ENCODE measurements around the gene CEACAM18.
"Not testable (repeated sequence)": the region's sequence is repeated elsewhere in the genome, so short reads cannot be mapped to it uniquely, and the experiment has no call there.

The CEACAM18 gene

GRCh38 chr19:51478381-51479234, at the start of gene CEACAM18:
CEACAM18 (plus strand) TSS chr19:51478539.
- DNase-seq = no peak

DNA sequence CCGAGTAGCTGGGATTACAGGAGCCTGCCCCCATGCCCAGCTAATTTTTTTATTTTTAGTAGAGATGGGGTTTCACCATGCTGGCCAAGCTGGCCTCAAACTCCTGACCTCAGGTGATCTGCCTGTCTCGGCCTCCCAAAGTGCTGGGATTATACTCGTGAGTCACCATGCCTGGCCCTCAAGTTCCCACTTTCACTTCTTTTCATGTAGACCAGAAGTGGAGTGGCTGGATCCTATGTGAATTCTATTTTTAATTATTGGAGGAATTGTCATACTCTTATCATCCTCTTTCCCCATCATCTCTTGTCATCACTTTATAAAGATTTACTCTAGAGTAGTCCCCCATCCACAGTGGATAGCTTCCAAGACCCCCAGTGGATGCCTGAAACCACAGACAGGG, 48.1 kb upstream of the CEACAM18 start:
- DNase-seq = no peak

- DNase-seq = no peak
These were observed 47.2 kb upstream of the CEACAM18 start for GRCh38 chr19:51431124-51431523.

- DNase-seq = no peak
These were observed 45.3 kb upstream of the CEACAM18 start for GRCh38 chr19:51433043-51433442.

DNA sequence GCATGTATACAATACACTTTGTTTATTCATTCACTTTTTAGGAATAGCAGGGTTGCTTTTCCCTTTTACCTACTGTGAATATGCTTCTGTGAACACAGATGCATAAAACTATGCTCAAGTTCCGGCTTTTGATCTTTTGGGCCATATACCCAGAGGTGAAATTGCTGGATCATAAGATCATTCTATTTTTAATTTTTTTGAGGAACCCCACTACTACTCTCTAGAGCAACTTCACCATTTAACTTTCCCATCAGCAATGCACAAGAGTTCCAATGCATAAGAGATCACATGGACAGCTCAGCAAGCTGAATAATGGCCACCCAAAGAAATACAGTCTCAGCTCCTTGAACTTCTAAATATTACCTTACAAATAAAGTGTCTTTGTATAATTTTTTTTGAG, 43.9 kb upstream of the CEACAM18 start:
- no peak for DNase-seq

DNA sequence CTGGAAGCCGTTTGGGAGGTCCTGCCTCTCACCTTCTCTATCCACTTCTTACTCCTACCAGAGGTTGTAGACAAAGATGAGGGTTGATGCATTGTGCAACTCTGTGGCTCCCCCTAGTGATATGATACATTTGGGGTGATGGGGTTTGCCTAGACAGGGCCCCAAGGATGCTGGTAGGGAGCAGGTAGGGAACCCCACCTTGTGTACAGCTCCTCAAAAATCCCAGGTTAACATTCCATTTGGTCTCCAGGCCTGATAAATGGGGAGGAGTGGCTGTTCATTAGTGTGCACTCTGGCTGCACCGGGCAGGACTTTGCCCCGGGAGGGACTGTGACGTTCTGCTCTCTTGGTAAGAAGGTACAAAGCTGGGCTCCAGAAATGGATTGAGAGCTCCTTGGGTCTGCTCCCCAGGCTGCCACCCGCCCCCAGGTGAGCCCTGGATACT, 39.3 kb upstream of the CEACAM18 start:
- DNase-seq = no peak

DNA sequence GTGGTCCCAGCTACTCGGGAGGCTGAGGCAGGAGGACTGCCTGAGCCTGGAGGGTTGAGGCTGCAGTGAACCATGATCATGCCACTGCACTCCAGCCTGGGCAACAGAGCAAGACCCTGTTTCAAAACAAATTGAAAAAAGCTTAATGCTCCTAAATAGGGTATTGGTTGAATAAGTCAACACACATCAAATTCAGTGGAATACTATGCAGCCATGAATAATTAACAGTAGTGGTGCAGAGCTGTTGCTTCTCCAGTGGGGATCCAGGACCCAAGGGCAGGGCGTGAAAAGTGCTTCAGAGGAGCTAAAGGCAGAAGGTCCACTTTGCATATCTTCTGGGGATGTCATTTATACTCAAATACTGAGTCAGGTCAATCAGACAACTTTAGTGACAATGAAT, 38.3 kb upstream of the CEACAM18 start:
- DNase-seq = no peak

DNA sequence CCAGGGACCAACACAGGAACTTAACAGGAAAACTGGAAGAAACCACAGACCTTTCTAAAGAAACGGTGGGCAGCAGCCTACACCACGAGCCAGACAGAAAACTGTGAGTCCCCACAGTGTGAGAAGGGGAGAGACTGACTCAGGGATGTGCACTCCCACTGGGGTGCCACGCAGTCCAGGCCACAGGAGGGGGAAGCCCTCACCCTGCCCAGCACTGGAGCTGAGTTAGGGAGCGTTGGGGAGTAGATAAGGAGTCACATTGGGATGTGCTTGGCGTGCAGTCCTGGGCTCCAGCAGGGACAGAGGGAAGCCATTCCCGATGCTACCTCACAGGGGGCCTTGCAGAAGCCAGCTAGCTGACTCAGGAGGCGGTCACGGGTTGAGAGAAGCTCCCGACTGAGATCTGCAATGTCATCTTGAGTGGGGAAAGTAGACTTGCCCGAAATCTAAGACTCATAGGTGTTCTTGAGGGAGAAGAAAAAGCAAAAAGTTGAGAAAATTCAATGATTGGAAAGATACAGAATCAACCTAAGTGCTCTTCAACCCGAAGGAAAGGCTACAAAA, 37.4 kb upstream of the CEACAM18 start:
- DNase-seq = no peak

- DNase-seq = no peak
These were observed 36.6 kb upstream of the CEACAM18 start for GRCh38 chr19:51441410-51442390.

- not testable (repeated sequence) for DNase-seq
These were observed 30.8 kb upstream of the CEACAM18 start for GRCh38 chr19:51447510-51447909.

- no peak for DNase-seq
These were observed 30.3 kb upstream of the CEACAM18 start for GRCh38 chr19:51448011-51448410.

DNA sequence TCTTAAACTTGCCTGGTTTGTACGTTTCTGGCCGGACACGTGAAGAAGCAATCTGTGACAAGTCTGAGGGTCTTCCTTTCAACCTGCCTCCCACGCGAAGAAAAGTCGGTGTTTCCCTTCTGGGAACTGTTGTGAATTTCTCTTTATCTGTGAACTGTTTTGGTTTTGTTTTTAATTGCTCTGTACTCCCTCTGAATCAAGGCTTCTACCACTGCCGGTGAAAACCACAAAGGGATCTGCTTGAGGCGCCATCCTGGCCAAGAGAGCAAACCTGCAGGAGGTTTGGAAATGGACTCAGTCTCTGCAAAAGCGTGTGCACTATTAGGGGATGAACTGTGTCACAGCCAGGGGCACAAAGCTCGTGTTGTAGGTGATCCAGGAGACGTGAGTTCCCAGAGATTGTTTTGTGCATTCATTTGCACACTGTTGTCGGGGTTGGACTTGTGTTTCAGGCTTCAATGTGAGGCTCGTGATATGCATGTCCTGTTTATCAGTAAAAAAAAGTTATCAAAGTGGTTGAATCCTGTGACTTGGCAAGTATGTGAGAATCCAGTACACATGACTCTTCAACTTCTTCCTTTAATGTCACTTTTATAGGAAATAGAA, 29.8 kb upstream of the CEACAM18 start:
- no peak for DNase-seq

DNA sequence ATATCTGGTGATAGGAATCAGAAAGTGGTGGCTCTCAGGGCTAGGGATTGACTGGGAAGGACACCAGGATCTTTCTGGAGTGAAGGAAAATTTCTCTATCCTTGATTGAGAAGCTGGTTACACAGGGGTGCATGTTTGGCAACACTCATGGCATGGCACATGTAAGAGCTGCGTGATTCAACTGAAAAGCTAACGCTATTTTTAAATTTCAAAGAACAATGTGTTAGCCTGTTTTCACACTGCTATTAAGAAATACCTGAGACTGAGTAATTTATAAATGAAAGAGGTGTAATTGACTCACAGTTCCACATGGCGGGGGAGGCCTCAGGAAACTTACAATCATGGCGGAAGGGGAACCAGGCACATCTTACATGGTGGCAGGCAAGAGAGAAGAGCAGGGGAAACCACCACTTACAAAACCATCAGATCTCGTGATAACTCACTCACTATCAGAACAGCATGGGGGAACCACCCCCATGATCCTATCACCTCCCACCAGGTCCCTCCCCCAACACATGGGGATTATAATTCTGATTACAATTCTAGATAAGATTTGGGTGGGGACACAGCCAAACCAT, 27.5 kb upstream of the CEACAM18 start:
- DNase-seq = no peak

GRCh38 chr19:51456541-51457290, 21.6 kb upstream of the CEACAM18 start:
- DNase-seq = no peak

- no peak for DNase-seq
These were observed 20.9 kb upstream of the CEACAM18 start for GRCh38 chr19:51457351-51458013.

DNA sequence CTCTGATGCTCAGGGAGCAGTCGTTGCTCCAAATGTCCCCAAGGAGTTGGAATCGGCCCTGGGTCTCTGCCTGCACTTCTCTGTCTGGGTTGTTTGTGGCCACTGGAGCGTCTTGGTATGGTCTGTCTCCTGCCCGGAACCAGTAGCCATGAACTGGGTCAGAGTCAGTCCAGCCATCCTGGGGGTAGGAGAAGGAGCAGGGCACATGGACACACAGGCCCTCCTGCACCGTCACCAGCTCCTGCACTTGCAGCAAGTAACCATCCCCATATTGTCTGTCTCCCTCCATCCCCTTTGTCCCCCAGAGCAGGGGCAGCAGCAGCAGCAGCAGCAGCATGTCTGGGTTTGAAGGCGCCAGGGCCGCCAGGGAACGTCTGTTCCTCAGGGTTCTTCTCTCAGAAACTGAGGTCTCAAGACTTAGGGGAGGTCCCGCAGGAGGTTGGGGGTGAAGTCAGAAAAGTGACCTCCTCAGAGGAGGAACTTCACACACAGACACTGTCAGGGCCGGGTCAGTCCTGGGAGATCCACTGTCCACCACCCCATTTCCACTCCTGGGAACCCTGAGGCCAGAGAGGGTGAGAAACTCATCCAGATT, 20.2 kb upstream of the CEACAM18 start, which contains the start of gene SIGLEC8:
Gene SIGLEC8, minus strand, starts transcription at position 404 of the 595 bp plus-strand sequence. Its CDS starts 67 bp downstream, at position 337.
- DNase-seq = no peak

DNA sequence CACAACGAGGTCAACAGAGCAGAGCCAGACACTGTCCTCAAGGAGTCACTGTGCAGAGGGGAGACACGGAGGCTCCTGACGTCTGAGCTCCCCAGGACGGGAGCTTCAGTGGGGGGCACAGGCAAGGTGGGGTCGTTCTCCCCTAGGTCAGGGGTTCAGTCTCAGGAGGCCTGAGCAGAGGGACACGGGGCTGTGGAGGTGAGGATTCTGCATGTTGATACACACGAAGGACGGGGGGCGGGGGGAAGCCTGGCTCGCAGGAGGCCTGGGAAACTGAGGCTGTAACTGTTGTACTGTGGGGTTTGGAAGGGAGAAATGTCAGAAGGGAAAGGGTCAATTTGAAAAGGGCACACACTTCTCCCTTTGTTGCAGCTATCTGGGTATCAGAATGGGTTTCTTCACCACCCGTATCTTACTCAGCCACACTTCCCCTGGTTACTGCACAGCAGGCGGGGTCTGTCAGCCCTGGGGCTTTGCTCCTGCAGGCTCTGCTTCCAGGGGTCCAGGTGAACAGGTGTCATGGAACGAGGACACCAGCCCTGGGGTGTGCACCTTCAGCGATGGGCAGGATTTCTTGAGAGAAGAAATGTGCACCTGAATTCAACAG, 19.3 kb upstream of the CEACAM18 start:
- DNase-seq = no peak

DNA sequence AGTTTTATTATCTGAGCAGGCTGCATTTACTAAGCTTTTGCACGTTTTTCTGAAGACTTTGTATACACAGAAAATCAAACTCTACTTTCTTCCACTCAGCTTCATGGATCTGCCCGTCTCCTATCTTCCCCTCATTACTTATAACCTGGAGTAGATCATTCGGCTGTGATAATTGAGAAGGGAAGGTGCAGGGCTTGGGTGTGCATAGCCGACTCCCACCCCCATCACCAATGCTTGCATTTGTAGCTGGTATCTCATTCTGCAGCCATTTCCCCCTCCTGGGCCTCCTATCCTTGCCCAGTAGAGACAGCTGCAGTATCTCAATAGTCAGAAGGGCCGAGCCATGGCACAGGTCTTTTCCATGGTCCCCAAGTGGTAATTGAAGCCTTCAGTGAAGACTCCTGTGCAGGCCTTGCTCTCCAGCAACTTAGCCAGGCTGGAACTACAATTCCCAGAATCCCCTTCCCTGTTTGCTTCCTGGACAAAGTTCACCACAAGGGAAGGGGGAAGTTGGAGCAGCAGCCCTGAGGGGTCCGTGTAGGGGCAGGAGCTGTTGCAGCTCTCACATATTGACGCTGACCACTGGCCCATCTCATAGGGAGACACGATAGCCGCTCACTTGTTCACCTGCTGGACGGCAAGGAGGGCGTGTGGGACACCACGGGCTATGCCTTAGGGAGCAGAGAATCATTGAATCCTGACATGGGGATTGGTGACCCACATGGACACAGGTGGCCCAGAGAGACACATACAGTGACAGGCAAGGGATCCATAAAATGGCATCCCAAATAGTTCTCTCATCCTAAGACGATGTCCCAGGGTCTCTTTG, 18.0 kb upstream of the CEACAM18 start:
- DNase-seq = no peak

DNA sequence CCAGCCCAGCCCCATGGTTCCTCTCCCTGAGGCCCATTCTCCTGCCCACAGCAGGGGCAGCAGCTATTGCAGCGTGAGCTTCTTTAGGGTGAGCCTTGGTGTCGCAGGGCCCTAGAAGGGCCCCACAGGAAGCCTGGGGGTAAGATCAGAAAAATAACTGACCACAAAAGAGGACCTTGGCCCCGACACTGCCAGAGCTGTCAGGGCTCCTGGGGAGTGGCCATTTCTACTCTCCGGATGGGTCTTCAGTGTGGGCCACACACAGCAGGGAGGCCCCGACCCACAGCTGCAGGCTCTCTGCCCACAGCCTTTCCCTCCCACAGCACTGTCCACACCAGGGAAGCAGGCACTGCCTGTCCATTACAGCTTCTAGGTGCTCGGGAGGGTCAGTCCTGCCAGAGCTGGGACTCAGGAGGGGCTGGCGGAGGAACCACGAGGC, 16.6 kb upstream of the CEACAM18 start:
- no peak for DNase-seq

Data from NCI-H69 (cell line).